Measurements from ENCODE around the gene KLF3. TPM values are rescaled to one million over a fixed set of nuclear protein-coding genes. Genes with fewer than 3 reads are reported as not detected.

The KLF3 gene
- total and polyA plus RNA-seq, 2 experiments from 2014 or later = 13.8 to 14.7 TPM

GRCh38 chr4:38745881-38746280 is 81.9 kb downstream of the KLF3 start:
- Histone ChIP-seq H3K9me3 (ENCODE audit: low read depth) (no peaks in the 10 kb centered on the region), H3K27me3 (replicated peaks; ENCODE audit: insufficient read depth) (no peaks in the 10 kb centered on the region), H3F3A (ENCODE audit: insufficient read depth) (no peaks in the 10 kb centered on the region), H3K4me2 (ENCODE audit: unreplicated experiment) (no peak overlapping the region), H2AFZ (no peak overlapping the region), H3K9me2 (ENCODE audit: insufficient read depth) (no peaks in the 10 kb centered on the region), H4K20me1 (ENCODE audit: insufficient read depth) (no peaks in the 10 kb centered on the region), H3K36me3 (ENCODE audit: low read depth) (no peaks in the 10 kb centered on the region), H3K4me3 (no peak overlapping the region), H3K27ac (no peak overlapping the region), H3K4me1 (ENCODE audit: insufficient read depth) (no peaks in the 10 kb centered on the region), H3K9ac (no peak overlapping the region), H3K79me2 (ENCODE audit: insufficient read depth) (no peaks in the 10 kb centered on the region)
- in situ Hi-C loops (cut with MboI) = no loop called here
- TF ChIP-seq EZH2 (IDR thresholded peaks at IDR 0.05; ENCODE audit: insufficient read depth, poor library complexity, severe bottlenecking) (no peak), EZH2phosphoT487 (IDR thresholded peaks at IDR 0.05; ENCODE audit: insufficient read depth, low read depth) (no peak)
- WGBS, 2 experiments (ENCODE audit: low coverage in 1 of 2, low lambda C conversion rate in 2 of 2, missing lambda C conversion rate in 2 of 2) = 92% methylated on average over 5 of the region's 5 CpGs
- DNase-seq = no peak

GRCh38 chr4:38747629-38748028 is 83.6 kb downstream of the KLF3 start:
- H3K27ac ChIP-seq = no peak overlapping the region
- no peak overlapping the region for H3K9ac ChIP-seq
- H3K36me3 ChIP-seq (ENCODE audit: low read depth) = no peaks in the 10 kb centered on the region
- in situ Hi-C loops (cut with MboI) = no loop called here
- no peak overlapping the region for H2AFZ ChIP-seq
- peaks cover 10% of the 10 kb centered on the region; the same call in 1 of the 2 replicates for H3F3A ChIP-seq (ENCODE audit: insufficient read depth)
- no peak overlapping the region for H3K4me2 ChIP-seq (ENCODE audit: unreplicated experiment)
- H3K79me2 ChIP-seq (ENCODE audit: insufficient read depth) = no peaks in the 10 kb centered on the region
- H3K9me2 ChIP-seq (ENCODE audit: insufficient read depth) = no peaks in the 10 kb centered on the region
- H4K20me1 ChIP-seq (ENCODE audit: insufficient read depth) = no peaks in the 10 kb centered on the region
- no peaks in the 10 kb centered on the region for H3K27me3 ChIP-seq (replicated peaks; ENCODE audit: insufficient read depth)
- TF ChIP-seq EZH2 (IDR thresholded peaks at IDR 0.05; ENCODE audit: insufficient read depth, poor library complexity, severe bottlenecking) = no peak
- TF ChIP-seq EZH2phosphoT487 (IDR thresholded peaks at IDR 0.05; ENCODE audit: insufficient read depth, low read depth) = no peak
- H3K4me1 ChIP-seq (ENCODE audit: insufficient read depth) = peaks cover 8% of the 10 kb centered on the region
- DNase-seq = no peak
- no peaks in the 10 kb centered on the region for H3K9me3 ChIP-seq (ENCODE audit: low read depth)
- no peak overlapping the region for H3K4me3 ChIP-seq

- Histone ChIP-seq H3K36me3 (ENCODE audit: low read depth) (no peaks in the 10 kb centered on the region), H3K4me3 (no peak overlapping the region), H3K4me2 (ENCODE audit: unreplicated experiment) (no peak overlapping the region), H4K20me1 (ENCODE audit: insufficient read depth) (no peaks in the 10 kb centered on the region), H3K9me2 (ENCODE audit: insufficient read depth) (no peaks in the 10 kb centered on the region), H3K4me1 (ENCODE audit: insufficient read depth) (peaks cover 13% of the 10 kb centered on the region), H3F3A (ENCODE audit: insufficient read depth) (peaks cover 17% of the 10 kb centered on the region; the same call in 1 of the 2 replicates), H3K27me3 (replicated peaks; ENCODE audit: insufficient read depth) (no peaks in the 10 kb centered on the region), H3K9ac (no peak overlapping the region), H3K79me2 (ENCODE audit: insufficient read depth) (no peaks in the 10 kb centered on the region), H2AFZ (no peak overlapping the region), H3K9me3 (ENCODE audit: low read depth) (no peaks in the 10 kb centered on the region), H3K27ac (no peak overlapping the region)
- in situ Hi-C loops (cut with MboI) = no loop called here
- TF ChIP-seq EZH2 (IDR thresholded peaks at IDR 0.05; ENCODE audit: insufficient read depth, poor library complexity, severe bottlenecking) (no peak), EZH2phosphoT487 (IDR thresholded peaks at IDR 0.05; ENCODE audit: insufficient read depth, low read depth) (no peak)
- 68 to 69% methylated on average over 4 of the region's 4 CpGs for WGBS, 2 experiments (ENCODE audit: low coverage in 1 of 2, low lambda C conversion rate in 2 of 2, missing lambda C conversion rate in 2 of 2)
- DNase-seq = no peak
These were observed 85.3 kb downstream of the KLF3 start for GRCh38 chr4:38749336-38749735.

Other genes starting within 250 kb of the KLF3 start
- not detected in 2 replicates for gene TLR10, start 118.8 kb downstream of the KLF3 start, total RNA-seq (2014; rRNA removed; shearing (Covaris generic))
- not detected in 2 replicates for gene TLR10, start 118.8 kb downstream of the KLF3 start, polyA plus RNA-seq (2016; fragmentation: Nextera tagmentation; extraction: Ambion mirVana)
- gene TLR1, start 140.6 kb downstream of the KLF3 start, total RNA-seq (2014; rRNA removed; shearing (Covaris generic)) = not detected in 2 replicates
- 0.11 TPM in 1 of 2 replicates, not detected in the other for gene TLR1, start 140.6 kb downstream of the KLF3 start, polyA plus RNA-seq (2016; fragmentation: Nextera tagmentation; extraction: Ambion mirVana)
- gene TLR6, start 192.6 kb downstream of the KLF3 start, total RNA-seq (2014; rRNA removed; shearing (Covaris generic)) = 0.76 and 3.4 TPM in 2 replicates
- gene TLR6, start 192.6 kb downstream of the KLF3 start, polyA plus RNA-seq (2016; fragmentation: Nextera tagmentation; extraction: Ambion mirVana) = 0.36 and 0.37 TPM in 2 replicates
- 300 and 318 TPM in 2 replicates for gene FAM114A1, start 203.6 kb downstream of the KLF3 start, total RNA-seq (2014; rRNA removed; shearing (Covaris generic))
- 237 and 238 TPM in 2 replicates for gene FAM114A1, start 203.6 kb downstream of the KLF3 start, polyA plus RNA-seq (2016; fragmentation: Nextera tagmentation; extraction: Ambion mirVana)